Esophagus muscularis mucosa (tissue), 4 donors: ENCODE measurements around the gene ADRA1B. TPM values are rescaled to one million over a fixed set of nuclear protein-coding genes. Genes with fewer than 3 reads are reported as not detected.

Experiments
- DNase-seq: peaks from one replicate; pipeline ENCODE4 v3.0.0-alpha.2; 2017; ENCODE audit errors: extremely low spot score
- H3K27ac ChIP-seq, 4 donors: fragments of 200-600 bp; sonication (generic); replicated peaks in 1 of 4; 1 replicate in 3 of 4; 2 replicates in 1 of 4; pipeline ENCODE4 v1.5.1; 2016 to 2019; ENCODE audit warnings: mild to moderate bottlenecking in 1 of 4
- H3K27me3 ChIP-seq, 4 donors: fragments of 200-600 bp; sonication (generic); one replicate each; pipeline versions ENCODE4 v1.5.1 to v1.6.0; 2016 to 2019
- H3K36me3 ChIP-seq, 4 donors: fragments of 200-600 bp; sonication (generic); one replicate each; pipeline ENCODE4 v1.5.1; 2016 to 2019
- H3K4me1 ChIP-seq, 4 donors: fragments of 200-600 bp; sonication (generic); one replicate each; pipeline ENCODE4 v1.5.1; 2016 to 2019
- H3K4me3 ChIP-seq, 4 donors: fragments of 200-600 bp; sonication (generic); 1 replicate in 2 of 4; 2 replicates in 2 of 4; pipeline ENCODE4 v1.5.1; 2016 to 2019; ENCODE audit warnings: mild to moderate bottlenecking in 4 of 4, moderate library complexity in 1 of 4
- H3K9me3 ChIP-seq, 4 donors: fragments of 200-600 bp; sonication (generic); 1 replicate in 3 of 4; 2 replicates in 1 of 4; pipeline ENCODE4 v1.5.1; 2016 to 2019
- EP300 ChIP-seq: sonication (generic); formaldehyde crosslinking; IDR thresholded peaks from one replicate; pipeline ENCODE4 v1.6.1; 2017; ENCODE audit warnings: antibody characterized with exemption
- POLR2A ChIP-seq: fragments of 450-650 bp; IDR thresholded peaks from one replicate; pipeline ENCODE4 v1.6.1; 2017; ENCODE audit warnings: antibody characterized with exemption, moderate library complexity, mild to moderate bottlenecking, low read depth
- POLR2AphosphoS5 ChIP-seq, 2 donors: sonication (generic); formaldehyde crosslinking; IDR thresholded peaks; one replicate each; pipeline ENCODE4 v1.6.1; 2017; ENCODE audit warnings: antibody characterized with exemption in 2 of 2
- WGBS: methylation state at CpG from one replicate; pipeline ENCODE4 v1.1.5; 2018; 5-methylcytosine and 5-hydroxymethylcytosine counted together
- intact Hi-C: fragments of 100-400 bp; cut with DNase I; formaldehyde crosslinking; loops from one replicate; pipeline ENCODE4 v1.15.1; 2023
- total RNA-seq, 4 donors: library from RNA; depleted of rRNA; stranded (reverse); fragments of >200 nt; gene quantifications; one replicate each; pipeline versions ENCODE4 v1.1.0 to v1.2.1, GENCODE V29; 2016
- TF ChIP-seq, protein P1 (sequence below), 3 experiments: fragments of 200-600 bp in 2 of 3; fragments of 450-650 bp in 1 of 3; sonication (generic) in 2 of 3; IDR thresholded peaks; one replicate each; pipeline ENCODE4 v1.5.1; 2017 to 2019; ENCODE audit warnings: antibody characterized with exemption in 3 of 3, mild to moderate bottlenecking in 2 of 3, moderate library complexity in 1 of 3

ADRA1B gene
- total RNA-seq, 4 donors from 2014 or later: 1.7 to 3.2 (median 2.6) TPM

- TF ChIP-seq POLR2A: no peak
- TF ChIP-seq, protein P1, sequence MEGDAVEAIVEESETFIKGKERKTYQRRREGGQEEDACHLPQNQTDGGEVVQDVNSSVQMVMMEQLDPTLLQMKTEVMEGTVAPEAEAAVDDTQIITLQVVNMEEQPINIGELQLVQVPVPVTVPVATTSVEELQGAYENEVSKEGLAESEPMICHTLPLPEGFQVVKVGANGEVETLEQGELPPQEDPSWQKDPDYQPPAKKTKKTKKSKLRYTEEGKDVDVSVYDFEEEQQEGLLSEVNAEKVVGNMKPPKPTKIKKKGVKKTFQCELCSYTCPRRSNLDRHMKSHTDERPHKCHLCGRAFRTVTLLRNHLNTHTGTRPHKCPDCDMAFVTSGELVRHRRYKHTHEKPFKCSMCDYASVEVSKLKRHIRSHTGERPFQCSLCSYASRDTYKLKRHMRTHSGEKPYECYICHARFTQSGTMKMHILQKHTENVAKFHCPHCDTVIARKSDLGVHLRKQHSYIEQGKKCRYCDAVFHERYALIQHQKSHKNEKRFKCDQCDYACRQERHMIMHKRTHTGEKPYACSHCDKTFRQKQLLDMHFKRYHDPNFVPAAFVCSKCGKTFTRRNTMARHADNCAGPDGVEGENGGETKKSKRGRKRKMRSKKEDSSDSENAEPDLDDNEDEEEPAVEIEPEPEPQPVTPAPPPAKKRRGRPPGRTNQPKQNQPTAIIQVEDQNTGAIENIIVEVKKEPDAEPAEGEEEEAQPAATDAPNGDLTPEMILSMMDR (IDR thresholded peaks at IDR 0.05): no peak
- TF ChIP-seq POLR2AphosphoS5 (IDR thresholded peaks at IDR 0.05): no peak
- TF ChIP-seq EP300: no peak
- Histone ChIP-seq H3K4me3 (peak overlapping the region; percentile 29 to 56 (median 44)), H3K36me3 (no peaks in the 10 kb centered on the region), H3K9me3 (no peaks in the 10 kb centered on the region), H3K4me1 (peaks cover 3 to 14% (median 11%) of the 10 kb centered on the region in 4 donors), H3K27ac (no peak overlapping the region), H3K27me3 (peaks cover 0 to 79% (median 6%) of the 10 kb centered on the region in 4 donors)
- DNase-seq: no peak
- 33% methylated on average over 10 of the region's 11 CpGs for WGBS
- intact Hi-C loops: no loop called here
Observed at GRCh38 chr5:159971514-159971913, 55.2 kb downstream of the ADRA1B start.

- peak overlapping the region; percentile 29 to 56 (median 44) for H3K4me3 ChIP-seq
- intact Hi-C loops: no loop called here
- 2% methylated on average over 16 of the region's 76 CpGs for WGBS
- H3K9me3 ChIP-seq: no peaks in the 10 kb centered on the region
- no peak for DNase-seq
- H3K27ac ChIP-seq: no peak overlapping the region
- TF ChIP-seq, protein P1 (IDR thresholded peaks at IDR 0.05): no peak
- TF ChIP-seq POLR2AphosphoS5 (IDR thresholded peaks at IDR 0.05): no peak
- TF ChIP-seq POLR2A: no peak
- TF ChIP-seq EP300: no peak
- H3K4me1 ChIP-seq: peaks cover 3 to 14% (median 11%) of the 10 kb centered on the region in 4 donors
- peaks cover 0 to 74% (median 6%) of the 10 kb centered on the region in 4 donors for H3K27me3 ChIP-seq
- no peaks in the 10 kb centered on the region for H3K36me3 ChIP-seq
Observed at GRCh38 chr5:159971931-159972461, 55.7 kb downstream of the ADRA1B start.

DNA sequence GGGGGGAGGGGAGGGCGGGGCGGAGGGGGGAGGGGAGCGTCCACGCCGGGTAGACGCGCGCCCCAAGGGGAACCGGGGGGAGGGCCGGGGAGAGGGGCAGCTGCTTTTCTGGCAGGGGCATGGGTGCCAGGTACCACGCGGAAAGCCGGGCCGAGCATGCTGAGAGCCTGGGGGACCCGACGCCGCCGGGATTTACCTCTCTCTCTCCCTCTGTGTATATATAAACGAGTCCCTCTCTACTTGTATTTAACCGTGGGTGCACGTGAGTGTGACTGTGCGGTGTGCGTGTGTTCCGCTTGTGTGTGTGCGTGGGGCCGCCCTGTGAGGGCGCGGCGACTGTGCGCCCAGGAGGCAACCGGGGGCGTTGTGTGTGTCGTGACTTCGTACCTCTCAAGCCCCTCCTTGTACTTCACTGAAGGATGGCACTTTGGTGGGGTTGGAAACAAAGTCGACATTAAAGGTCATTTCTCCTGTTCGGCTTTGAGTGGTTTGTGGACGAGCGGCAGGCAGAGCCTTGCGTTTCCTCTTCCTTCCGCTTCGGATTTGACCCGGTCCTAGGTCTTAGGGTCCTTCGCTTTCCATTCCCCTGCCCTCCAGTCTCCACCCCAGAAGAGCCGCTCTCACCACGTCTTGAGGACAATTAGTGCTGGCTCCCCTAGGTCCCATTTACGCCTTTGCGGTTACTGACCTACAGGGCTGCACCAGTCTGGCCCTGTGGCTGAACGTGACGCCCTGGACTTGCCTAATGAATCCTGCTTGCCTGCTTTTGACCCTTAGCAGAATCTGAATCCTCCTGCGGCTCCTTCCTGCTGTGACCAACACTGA, 56.5 kb downstream of the ADRA1B start:
- no peak for DNase-seq
- no peaks in the 10 kb centered on the region for H3K36me3 ChIP-seq
- H3K27me3 ChIP-seq: peaks cover 0 to 68% (median 6%) of the 10 kb centered on the region in 4 donors
- intact Hi-C loops: no loop called here
- peaks cover 3 to 14% (median 11%) of the 10 kb centered on the region in 4 donors for H3K4me1 ChIP-seq
- no peaks in the 10 kb centered on the region for H3K9me3 ChIP-seq
- peak overlapping the region; percentile 29 to 56 (median 44) for H3K4me3 ChIP-seq
- no peak overlapping the region for H3K27ac ChIP-seq
- no peak for TF ChIP-seq POLR2AphosphoS5 (IDR thresholded peaks at IDR 0.05)
- TF ChIP-seq POLR2A: no peak
- TF ChIP-seq, protein P1 (IDR thresholded peaks at IDR 0.05): no peak
- no peak for TF ChIP-seq EP300
- 32% methylated on average over 34 of the region's 50 CpGs for WGBS

DNA sequence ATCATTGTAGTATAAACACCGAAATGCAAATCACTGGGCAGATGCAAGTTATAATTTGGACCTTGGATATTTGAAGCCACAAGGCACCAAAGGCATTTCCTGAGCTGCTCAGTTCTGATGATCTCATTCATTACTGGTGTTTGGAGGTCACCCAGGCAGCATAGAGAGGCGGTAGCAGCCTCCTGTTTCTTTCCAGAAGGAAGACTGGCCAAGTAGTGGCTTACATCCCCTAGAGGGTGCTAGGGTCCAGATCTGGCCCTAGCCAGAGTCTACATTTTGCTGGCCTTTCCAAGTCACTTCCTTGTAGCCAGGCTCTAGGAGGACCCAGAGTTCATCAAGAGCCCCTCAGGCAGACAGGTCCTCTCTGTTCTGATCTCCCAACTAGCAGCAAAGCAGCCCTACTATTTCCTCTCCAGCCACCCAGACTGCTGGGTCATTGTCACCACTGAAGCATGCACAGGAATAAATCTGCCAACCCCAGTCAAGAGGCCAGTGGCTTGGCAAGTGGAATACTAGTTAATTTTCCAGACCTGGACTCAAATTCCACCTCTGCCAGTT, 59.3 kb downstream of the ADRA1B start:
- H3K27ac ChIP-seq: no peak overlapping the region
- H3K4me3 ChIP-seq: no peak overlapping the region

More for the DNA sequence above, 59.3 kb downstream of the ADRA1B start:
- no peak for DNase-seq
- Histone ChIP-seq H3K9me3 (no peaks in the 10 kb centered on the region), H3K27me3 (peaks cover 0 to 62% (median 6%) of the 10 kb centered on the region in 4 donors), H3K4me1 (peaks cover 3 to 14% (median 11%) of the 10 kb centered on the region in 4 donors), H3K36me3 (no peaks in the 10 kb centered on the region)
- 33% methylated on average over 1 of the region's 2 CpGs for WGBS
- intact Hi-C loops: no loop called here
- TF ChIP-seq POLR2A: no peak
- TF ChIP-seq, protein P1 (IDR thresholded peaks at IDR 0.05): no peak
- no peak for TF ChIP-seq POLR2AphosphoS5 (IDR thresholded peaks at IDR 0.05)
- no peak for TF ChIP-seq EP300
